Natural killer cell (primary cell): ENCODE results near the gene SLC16A1. TPM values are rescaled to one million over a fixed set of nuclear protein-coding genes. Genes with fewer than 3 reads are reported as not detected.
"Not testable (repeated sequence)": the region's sequence is repeated elsewhere in the genome, so short reads cannot be mapped to it uniquely, and the experiment has no call there.

Experiments used
- ATAC-seq, 3 donors: fragments of 150-1000 bp in 2 of 3; fragments of 200-7000 bp in 1 of 3; cut with Tn5 transposase; 1 replicate in 1 of 3; 2 replicates in 2 of 3; pipeline ENCODE4 v1.10.0; 2021; ENCODE audit warnings: mild to moderate bottlenecking in 2 of 3, moderate library complexity in 2 of 3
- DNase-seq, 2 donors: peaks; one replicate each; pipeline versions ENCODE4 v3.0.0 to v3.0.0-alpha.2; 2013 to 2021; ENCODE audit warnings: mixed read lengths in 1 of 2
- H3K27ac ChIP-seq: one replicate; pipeline ENCODE4 v1.5.1; 2013; ENCODE audit warnings: mild to moderate bottlenecking, low read length
- H3K27me3 ChIP-seq: one replicate; pipeline ENCODE4 v1.6.1; 2013; ENCODE audit warnings: low read length; ENCODE audit not compliant: control insufficient read depth, insufficient read depth
- H3K36me3 ChIP-seq: one replicate; pipeline ENCODE4 v1.6.1; 2013; ENCODE audit warnings: low read length; ENCODE audit not compliant: control insufficient read depth, insufficient read depth
- H3K4me1 ChIP-seq: one replicate; pipeline ENCODE4 v1.6.1; 2013; ENCODE audit warnings: low read length; ENCODE audit not compliant: control insufficient read depth, insufficient read depth
- H3K4me3 ChIP-seq: one replicate; pipeline ENCODE4 v1.5.1; 2013; ENCODE audit warnings: low read length
- H3K9me3 ChIP-seq: one replicate; pipeline ENCODE4 v1.6.1; 2013; ENCODE audit warnings: low read length; ENCODE audit not compliant: control insufficient read depth, insufficient read depth
- H3K27ac Mint-ChIP-seq, 2 donors: one replicate each; pipeline ENCODE4 v1.8.0; 2022; ENCODE audit warnings: mild to moderate bottlenecking in 2 of 2, mixed read lengths in 2 of 2, moderate library complexity in 1 of 2
- H3K27me3 Mint-ChIP-seq, 2 donors: one replicate each; pipeline ENCODE4 v1.8.0; 2022; ENCODE audit warnings: low read depth in 2 of 2, mixed read lengths in 2 of 2
- H3K36me3 Mint-ChIP-seq: one replicate; pipeline ENCODE4 v1.8.0; 2022; ENCODE audit warnings: mixed read lengths
- H3K4me1 Mint-ChIP-seq, 2 donors: one replicate each; pipeline ENCODE4 v1.8.0; 2022; ENCODE audit warnings: mixed read lengths in 2 of 2
- H3K4me3 Mint-ChIP-seq: one replicate; pipeline ENCODE4 v1.8.0; 2022; ENCODE audit warnings: mild to moderate bottlenecking, moderate library complexity, mixed read lengths
- H3K9me3 Mint-ChIP-seq, 2 donors: one replicate each; pipeline ENCODE4 v1.8.0; 2022; ENCODE audit warnings: mixed read lengths in 2 of 2
- CTCF ChIP-seq: fragments of 200-600 bp; IDR thresholded peaks from one replicate; pipeline ENCODE4 v1.8.0; 2022; ENCODE audit warnings: antibody characterized with exemption
- WGBS: methylation state at CpG from one replicate; pipeline ENCODE4 v1.1.7; 2013; ENCODE audit warnings: missing lambda C conversion rate; ENCODE audit not compliant: insufficient coverage; 5-methylcytosine and 5-hydroxymethylcytosine counted together
- intact Hi-C: fragments of 100-400 bp; cut with micrococcal nuclease; formaldehyde crosslinking; loops from one replicate; pipeline ENCODE4 v1.14.2; 2022
- total RNA-seq, 4 donors: library from RNA; stranded (reverse); fragments of 120-200 nt in 1 of 4; gene quantifications; one replicate each; pipeline versions ENCODE4 v1.2.3 to v1.2.4, GENCODE V29; 2013 to 2022

The SLC16A1 gene
- total RNA-seq, 3 donors from 2014 or later (not counting 1 experiment from before 2014, with no cell fraction given), result 8.7 to 18.5 (median 14.0) TPM

GRCh38 chr1:112961072-112961471 lies 5.1 kb upstream of the SLC16A1 start:
- TF ChIP-seq CTCF, result no peak
- Mint-ChIP-seq H3K36me3 (no peaks in the 10 kb centered on the region), H3K4me3 (no peak overlapping the region), H3K27me3 (no peaks in the 10 kb centered on the region), H3K4me1 (peaks cover 24 to 26% of the 10 kb centered on the region in 2 donors), H3K27ac (no peak overlapping the region), H3K9me3 (no peaks in the 10 kb centered on the region)
- no peaks in the 10 kb centered on the region for H3K9me3 ChIP-seq
- H3K27me3 ChIP-seq, result no peaks in the 10 kb centered on the region
- 100% methylated on average over 1 of the region's 4 CpGs for WGBS
- intact Hi-C loops, result no loop called here
- no peak for DNase-seq
- no peak overlapping the region for H3K4me3 ChIP-seq
- no peak for ATAC-seq
- H3K27ac ChIP-seq, result no peak overlapping the region
- peaks cover 18% of the 10 kb centered on the region for H3K4me1 ChIP-seq
- H3K36me3 ChIP-seq, result peaks cover 6% of the 10 kb centered on the region

GRCh38 chr1:112960384-112960783 lies 4.4 kb upstream of the SLC16A1 start:
- no peak for DNase-seq
- Histone ChIP-seq H3K27me3 (no peaks in the 10 kb centered on the region), H3K36me3 (peaks cover 3% of the 10 kb centered on the region), H3K4me1 (peaks cover 22% of the 10 kb centered on the region), H3K27ac (no peak overlapping the region), H3K4me3 (no peak overlapping the region), H3K9me3 (no peaks in the 10 kb centered on the region)
- H3K27me3 Mint-ChIP-seq, result no peaks in the 10 kb centered on the region
- intact Hi-C loops, result no loop called here
- H3K4me3 Mint-ChIP-seq, result no peak overlapping the region
- no peak for ATAC-seq
- H3K27ac Mint-ChIP-seq, result peak overlapping the region in 1 of 2 donors; percentile 4
- WGBS, result 90% methylated on average over 2 of the region's 3 CpGs
- no peaks in the 10 kb centered on the region for H3K36me3 Mint-ChIP-seq
- TF ChIP-seq CTCF, result no peak
- H3K9me3 Mint-ChIP-seq, result no peaks in the 10 kb centered on the region
- peaks cover 26 to 27% of the 10 kb centered on the region in 2 donors for H3K4me1 Mint-ChIP-seq

- H3K27me3 ChIP-seq, H3K9me3 Mint-ChIP-seq, ATAC-seq, H3K27ac ChIP-seq, H3K4me3 ChIP-seq, H3K36me3 Mint-ChIP-seq, H3K9me3 ChIP-seq, H3K27me3 Mint-ChIP-seq, H3K36me3 ChIP-seq, DNase-seq, H3K4me3 Mint-ChIP-seq: not testable (repeated sequence)
- Mint-ChIP-seq H3K27ac (peak overlapping the region in 1 of 2 donors; percentile 97), H3K4me1 (peaks cover 35 to 38% of the 10 kb centered on the region in 2 donors)
- 90% methylated on average over 6 of the region's 7 CpGs for WGBS
- intact Hi-C loops, result loop anchor here (5.0 to 10.0 kb wide), 3 partner anchors 76 to 243 kb away; partner anchors contain the start of genes LRIG2 and PPM1J
- H3K4me1 ChIP-seq, result peaks cover 25% of the 10 kb centered on the region
Measured at GRCh38 chr1:112958236-112958635, 2.2 kb upstream of the SLC16A1 start.

- peaks cover 3% of the 10 kb centered on the region for H3K36me3 ChIP-seq
- no peak for TF ChIP-seq CTCF
- no peaks in the 10 kb centered on the region for H3K9me3 Mint-ChIP-seq
- H3K4me3 ChIP-seq, result peak overlapping the region; percentile 97
- peak in 2 of 3 donors; percentile 18 to 39 for ATAC-seq
- H3K9me3 ChIP-seq, result no peaks in the 10 kb centered on the region
- no peaks in the 10 kb centered on the region for H3K27me3 ChIP-seq
- peak overlapping the region; percentile 83 for H3K27ac ChIP-seq
- H3K36me3 Mint-ChIP-seq, result no peaks in the 10 kb centered on the region
- H3K27ac Mint-ChIP-seq, result peak overlapping the region; percentile 3 to 97
- intact Hi-C loops, result loop anchor here (5.0 to 10.0 kb wide), 3 partner anchors 75 to 242 kb away; partner anchors contain the start of genes LRIG2 and PPM1J
- H3K27me3 Mint-ChIP-seq, result peaks cover 4 to 6% of the 10 kb centered on the region in 2 donors
- H3K4me1 Mint-ChIP-seq, result peaks cover 31 to 38% of the 10 kb centered on the region in 2 donors
- WGBS, result 37% methylated on average over 11 of the region's 11 CpGs
- peak in 1 of 2 donors; percentile 72 for DNase-seq
- peak overlapping the region; percentile 97 for H3K4me3 Mint-ChIP-seq
- H3K4me1 ChIP-seq, result peaks cover 25% of the 10 kb centered on the region
Measured at GRCh38 chr1:112957133-112957812, 1.3 kb upstream of the SLC16A1 start.
